Measurements from ENCODE around the gene KYNU. TPM values are rescaled to one million over a fixed set of nuclear protein-coding genes. Genes with fewer than 3 reads are reported as not detected.
"Not testable (repeated sequence)": the region's sequence is repeated elsewhere in the genome, so short reads cannot be mapped to it uniquely, and the experiment has no call there.

Gene KYNU
- total and polyA plus RNA-seq, 8 donors: 0.12 to 2.6 (median 0.53) TPM

DNA sequence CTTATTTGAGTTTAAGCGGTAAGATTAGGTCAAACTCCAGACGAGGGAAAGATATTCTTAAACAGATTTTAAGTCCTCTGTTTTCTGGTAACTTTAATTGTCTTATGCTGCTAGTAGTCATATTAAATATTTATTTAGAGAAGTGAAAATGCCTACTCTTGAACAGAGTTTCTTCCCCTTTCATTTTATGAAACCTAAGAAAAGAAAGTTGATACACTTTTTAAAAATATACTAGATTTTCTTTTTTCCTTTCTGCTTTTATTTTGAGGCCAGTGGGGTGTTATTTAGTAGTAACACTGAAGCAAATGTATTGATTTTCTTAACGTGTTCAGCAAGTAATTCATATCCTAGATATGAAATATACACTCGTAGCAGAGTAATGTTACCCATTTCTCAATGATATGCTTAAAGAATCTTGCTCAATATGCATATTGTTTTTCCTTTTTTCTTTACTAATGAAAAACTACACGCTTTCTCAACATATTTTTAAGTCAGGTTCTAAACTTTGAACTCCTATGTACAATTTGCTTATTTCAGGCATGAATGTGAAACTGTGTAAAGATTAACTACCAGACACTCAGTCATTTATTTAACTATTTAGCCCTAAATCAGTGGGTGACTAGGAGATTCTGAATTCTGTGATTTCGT is 691 bp downstream of the KYNU start:
- peaks cover 0 to 6% (median 4%) of the 10 kb centered on the region in 3 donors for H3K4me1 ChIP-seq
- H3K27ac ChIP-seq: no peak overlapping the region
- intact Hi-C loops (cut with DNase I): no loop called here
- WGBS, 2 donors: 22 to 25% methylated on average over 6 of the region's 6 CpGs
- no peaks in the 10 kb centered on the region for H3K36me3 ChIP-seq
- peak; percentile 5 for FAIRE-seq
- TF ChIP-seq CTCF (IDR thresholded peaks at IDR 0.05): no peak
- no peak for ATAC-seq
- H3K4me3 ChIP-seq: no peak overlapping the region
- no peak for DNase-seq
- H3K27me3 ChIP-seq: no peaks in the 10 kb centered on the region
- no peaks in the 10 kb centered on the region for H3K9me3 ChIP-seq

DNA sequence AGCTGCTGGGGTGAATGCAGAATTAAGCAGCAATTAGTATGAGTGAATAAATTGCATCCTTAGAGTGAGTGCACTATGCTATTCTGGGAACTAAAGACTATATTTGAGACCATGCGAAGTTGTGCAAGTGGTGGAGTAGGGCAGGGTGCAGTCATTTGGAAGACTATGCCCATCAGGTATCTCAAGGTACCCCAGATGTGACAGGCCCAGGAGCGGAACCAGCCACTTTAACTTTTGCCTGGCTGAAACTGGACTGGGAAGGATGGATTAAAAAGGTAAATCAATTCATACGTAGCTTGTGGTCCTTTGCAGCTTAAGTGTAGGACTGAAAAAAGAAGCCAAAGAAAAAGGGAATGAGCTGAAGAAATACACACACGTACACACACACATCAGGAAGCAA is 1.7 kb downstream of the KYNU start:
- no peaks in the 10 kb centered on the region for H3K27me3 ChIP-seq
- H3K4me3 ChIP-seq: no peak overlapping the region
- FAIRE-seq (no peak), ATAC-seq (no peak), DNase-seq (no peak)
- no peaks in the 10 kb centered on the region for H3K36me3 ChIP-seq
- H3K27ac ChIP-seq: no peak overlapping the region
- intact Hi-C loops (cut with DNase I): no loop called here
- TF ChIP-seq CTCF (IDR thresholded peaks at IDR 0.05): no peak
- H3K9me3 ChIP-seq: no peaks in the 10 kb centered on the region
- WGBS, 2 donors: 71 to 81% methylated on average over 4 of the region's 4 CpGs
- peaks cover 0 to 6% (median 4%) of the 10 kb centered on the region in 3 donors for H3K4me1 ChIP-seq

DNA sequence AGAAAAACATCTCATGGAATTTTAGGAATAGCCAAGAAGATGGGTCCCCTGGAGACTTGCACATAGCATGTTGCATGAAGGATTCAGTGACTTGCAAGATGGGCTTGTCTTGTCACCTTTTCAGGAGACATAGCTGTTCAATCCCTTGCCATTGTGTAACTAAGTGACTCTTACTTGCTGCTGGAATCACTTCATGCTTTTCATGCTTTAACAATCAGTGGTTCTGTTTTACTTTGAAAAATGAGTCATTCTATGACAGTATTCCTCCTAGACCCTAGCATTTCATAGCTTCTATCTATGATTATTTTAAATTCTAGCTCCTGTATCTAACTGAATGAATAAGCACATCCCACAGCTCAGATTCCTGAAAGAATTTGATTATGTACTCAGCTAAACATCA is 2.8 kb downstream of the KYNU start:
- DNase-seq: no peak
- H3K9me3 ChIP-seq: no peaks in the 10 kb centered on the region
- no peaks in the 10 kb centered on the region for H3K4me1 ChIP-seq
- H3K27ac ChIP-seq: no peak overlapping the region
- intact Hi-C loops (cut with DNase I): no loop called here
- TF ChIP-seq CTCF (IDR thresholded peaks at IDR 0.05): no peak
- no peaks in the 10 kb centered on the region for H3K27me3 ChIP-seq
- H3K4me3 ChIP-seq: no peak overlapping the region
- ATAC-seq: peak in 1 of 4 donors; percentile 18
- no peak for FAIRE-seq
- no peaks in the 10 kb centered on the region for H3K36me3 ChIP-seq

- no peak for TF ChIP-seq CTCF (IDR thresholded peaks at IDR 0.05)
- H3K27me3 ChIP-seq: no peaks in the 10 kb centered on the region
- ATAC-seq (no peak), FAIRE-seq (no peak), DNase-seq (no peak)
- H3K4me3 ChIP-seq: no peak overlapping the region
- no peaks in the 10 kb centered on the region for H3K36me3 ChIP-seq
- intact Hi-C loops (cut with DNase I): no loop called here
- no peak overlapping the region for H3K27ac ChIP-seq
- no peaks in the 10 kb centered on the region for H3K4me1 ChIP-seq
- 73 to 88% methylated on average over 3 of the region's 3 CpGs for WGBS, 2 donors
- H3K9me3 ChIP-seq: no peaks in the 10 kb centered on the region
These were observed 4.2 kb downstream of the KYNU start for GRCh38 chr2:142881619-142882018.

GRCh38 chr2:142882500-142882899 is 5.0 kb downstream of the KYNU start:
- H3K4me1 ChIP-seq; DNase-seq; intact Hi-C loops (cut with DNase I); ATAC-seq; H3K27me3 ChIP-seq; H3K4me3 ChIP-seq; FAIRE-seq; H3K27ac ChIP-seq; H3K36me3 ChIP-seq; H3K9me3 ChIP-seq: not testable (repeated sequence)
- whole genome bisulfite sequencing, 2 donors: 88 to 94% methylated on average over 3 of the region's 3 CpGs
